NB4 (cell line): ENCODE data around the gene TP53TG5.

Experiments
- DNase-seq: peaks from one replicate; pipeline ENCODE4 v3.0.0; 2010; ENCODE audit warnings: low read depth
- H3K4me3 ChIP-seq: one replicate; pipeline ENCODE4 v1.5.1; 2011; ENCODE audit warnings: mild to moderate bottlenecking, low read depth, low read length, moderate library complexity
- MYC ChIP-seq: IDR thresholded peaks from 2 replicates; pipeline ENCODE4 v1.6.1; 2011; ENCODE audit warnings: low read depth, low read length
- POLR2A ChIP-seq: IDR thresholded peaks from 2 replicates; pipeline ENCODE4 v1.6.1; 2011; ENCODE audit warnings: mild to moderate bottlenecking; ENCODE audit not compliant: insufficient read length; ENCODE audit errors: extremely low read depth
- TF ChIP-seq, protein P1 (sequence below): IDR thresholded peaks from 2 replicates; pipeline ENCODE4 v1.6.1; 2011; ENCODE audit warnings: low read depth, low read length
- TF ChIP-seq, protein P2 (sequence below): IDR thresholded peaks from one replicate; pipeline ENCODE4 v1.5.1; 2012; ENCODE audit warnings: low read depth, low read length

TP53TG5 gene

DNA sequence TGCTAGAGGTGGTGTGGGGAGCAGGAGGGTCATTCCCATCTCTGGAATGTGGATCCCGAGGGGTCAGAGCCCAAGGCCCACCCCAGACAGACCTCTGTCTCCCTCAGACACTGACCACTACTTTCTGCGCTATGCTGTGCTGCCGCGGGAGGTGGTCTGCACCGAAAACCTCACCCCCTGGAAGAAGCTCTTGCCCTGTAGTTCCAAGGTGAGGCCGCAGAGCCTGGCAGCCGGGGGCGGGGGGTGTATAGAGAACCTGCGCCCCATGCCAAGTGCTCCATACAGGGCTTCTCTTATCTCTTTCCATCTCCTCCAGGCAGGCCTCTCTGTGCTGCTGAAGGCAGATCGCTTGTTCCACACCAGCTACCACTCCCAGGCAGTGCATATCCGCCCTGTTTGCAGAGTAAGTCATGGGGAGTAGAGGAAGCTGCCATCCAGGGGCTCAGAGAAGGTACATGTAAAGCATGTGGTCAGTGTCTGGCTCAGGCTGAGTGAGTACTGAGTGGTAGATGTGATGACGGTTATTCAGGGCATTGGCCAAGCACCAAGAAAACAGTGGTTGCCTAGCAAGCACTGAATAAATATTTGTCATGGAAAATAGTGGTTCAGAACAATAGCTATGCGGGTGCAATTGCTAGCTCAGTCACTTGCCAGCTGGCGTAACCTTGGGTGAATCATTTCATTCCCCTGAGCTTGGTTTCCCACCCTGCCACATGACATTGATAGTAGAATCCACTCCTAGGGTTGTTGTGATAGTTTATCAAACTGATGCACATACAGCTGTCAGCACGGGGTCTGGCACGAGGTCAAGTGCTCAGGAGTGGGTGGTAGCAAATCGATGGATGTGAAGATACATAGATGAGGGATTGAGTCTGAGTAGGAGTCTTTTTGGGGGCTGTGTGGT, 41.3 kb upstream of the TP53TG5 start:
- DNase-seq = no peak
- H3K4me3 ChIP-seq = no peak overlapping the region
- TF ChIP-seq MYC = no peak

DNA sequence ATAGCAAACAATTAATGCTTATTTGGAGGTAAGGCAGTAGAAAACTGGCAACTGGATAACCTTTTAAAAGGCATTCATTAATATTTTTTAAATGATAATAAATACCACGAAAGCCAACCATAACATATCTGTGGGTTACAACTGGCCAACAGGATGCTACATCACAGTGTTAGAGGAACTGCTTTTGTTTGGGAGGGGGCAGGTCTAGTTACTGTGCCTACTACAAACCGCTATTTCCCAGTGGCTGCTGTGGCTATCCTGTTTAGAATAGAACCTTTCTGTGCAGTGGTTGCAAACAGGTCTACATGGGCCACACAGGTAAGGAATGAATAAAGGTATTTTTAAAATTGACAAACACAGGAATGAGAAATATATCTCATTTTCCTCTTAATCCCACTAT, 38.8 kb upstream of the TP53TG5 start:
- TF ChIP-seq POLR2A (no peak), MYC (no peak)
- TF ChIP-seq, protein P1, sequence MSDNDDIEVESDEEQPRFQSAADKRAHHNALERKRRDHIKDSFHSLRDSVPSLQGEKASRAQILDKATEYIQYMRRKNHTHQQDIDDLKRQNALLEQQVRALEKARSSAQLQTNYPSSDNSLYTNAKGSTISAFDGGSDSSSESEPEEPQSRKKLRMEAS = no peak
- TF ChIP-seq, protein P2, sequence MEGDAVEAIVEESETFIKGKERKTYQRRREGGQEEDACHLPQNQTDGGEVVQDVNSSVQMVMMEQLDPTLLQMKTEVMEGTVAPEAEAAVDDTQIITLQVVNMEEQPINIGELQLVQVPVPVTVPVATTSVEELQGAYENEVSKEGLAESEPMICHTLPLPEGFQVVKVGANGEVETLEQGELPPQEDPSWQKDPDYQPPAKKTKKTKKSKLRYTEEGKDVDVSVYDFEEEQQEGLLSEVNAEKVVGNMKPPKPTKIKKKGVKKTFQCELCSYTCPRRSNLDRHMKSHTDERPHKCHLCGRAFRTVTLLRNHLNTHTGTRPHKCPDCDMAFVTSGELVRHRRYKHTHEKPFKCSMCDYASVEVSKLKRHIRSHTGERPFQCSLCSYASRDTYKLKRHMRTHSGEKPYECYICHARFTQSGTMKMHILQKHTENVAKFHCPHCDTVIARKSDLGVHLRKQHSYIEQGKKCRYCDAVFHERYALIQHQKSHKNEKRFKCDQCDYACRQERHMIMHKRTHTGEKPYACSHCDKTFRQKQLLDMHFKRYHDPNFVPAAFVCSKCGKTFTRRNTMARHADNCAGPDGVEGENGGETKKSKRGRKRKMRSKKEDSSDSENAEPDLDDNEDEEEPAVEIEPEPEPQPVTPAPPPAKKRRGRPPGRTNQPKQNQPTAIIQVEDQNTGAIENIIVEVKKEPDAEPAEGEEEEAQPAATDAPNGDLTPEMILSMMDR = no peak
- DNase-seq = peak; percentile 39
- H3K4me3 ChIP-seq = peak overlapping the region; percentile 91

DNA sequence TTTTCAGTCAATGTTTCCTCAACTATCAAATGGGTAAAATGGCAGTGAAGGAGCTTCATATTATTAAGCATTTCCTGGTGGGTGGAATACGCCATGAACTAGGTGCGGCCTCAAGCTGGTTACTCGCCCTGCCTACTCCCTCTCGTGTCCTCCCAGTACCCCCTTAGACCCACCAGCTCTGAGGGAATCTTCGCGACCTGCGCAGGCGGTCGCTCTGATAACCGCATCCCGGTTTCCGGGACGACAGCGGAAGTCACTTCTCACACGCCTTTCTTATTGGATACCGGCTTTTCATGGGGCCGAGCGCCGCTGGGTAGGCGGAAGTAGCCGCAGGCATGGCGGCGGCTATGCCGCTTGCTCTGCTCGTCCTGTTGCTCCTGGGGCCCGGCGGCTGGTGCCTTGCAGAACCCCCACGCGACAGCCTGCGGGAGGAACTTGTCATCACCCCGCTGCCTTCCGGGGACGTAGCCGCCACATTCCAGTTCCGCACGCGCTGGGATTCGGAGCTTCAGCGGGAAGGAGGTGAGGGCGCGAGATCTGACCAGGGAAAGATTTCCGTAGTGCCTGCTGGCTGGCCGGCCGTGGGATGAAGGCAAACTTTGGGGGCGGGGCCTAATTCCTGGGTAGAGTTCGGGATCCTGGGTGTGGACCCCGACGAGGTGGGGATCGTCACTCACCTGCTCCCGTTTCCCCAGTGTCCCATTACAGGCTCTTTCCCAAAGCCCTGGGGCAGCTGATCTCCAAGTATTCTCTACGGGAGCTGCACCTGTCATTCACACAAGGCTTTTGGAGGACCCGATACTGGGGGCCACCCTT, 37.9 kb upstream of the TP53TG5 start, which contains the start of gene PIGT:
PIGT (plus strand) TSS at position 320 of the 816 bp plus-strand sequence; CDS start at position 336, 16 bp downstream.
- DNase-seq = peak; percentile 95
- peak within 1 kb of the TSS; percentile 91 for H3K4me3 ChIP-seq
- TF ChIP-seq, protein P1 = peak; percentile 87
- TF ChIP-seq MYC (peak; percentile 94), POLR2A (peak; percentile 97)
- TF ChIP-seq, protein P2 = no peak

DNA sequence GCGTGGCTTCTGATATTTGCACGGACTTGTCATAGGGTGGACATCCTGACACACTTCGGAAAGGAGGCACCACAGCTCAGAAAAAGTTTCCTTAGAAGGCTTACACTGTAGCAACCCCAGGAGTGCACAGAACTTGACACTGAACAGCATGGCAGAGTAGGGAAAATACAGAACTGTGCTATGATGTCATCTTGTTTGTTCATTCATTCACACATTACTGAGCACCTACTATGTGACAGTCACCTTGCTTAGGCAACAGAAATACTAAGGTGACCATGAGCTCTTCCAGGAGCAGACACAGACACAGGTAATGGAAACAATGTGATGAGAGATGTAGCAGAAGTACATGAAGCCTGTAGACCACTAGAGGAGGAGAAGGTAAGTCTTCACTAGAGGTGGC, 35.4 kb upstream of the TP53TG5 start:
- no peak overlapping the region for H3K4me3 ChIP-seq
- no peak for DNase-seq
- TF ChIP-seq, protein P2 = no peak
- TF ChIP-seq, protein P1 = no peak
- TF ChIP-seq POLR2A (no peak), MYC (no peak)

DNA sequence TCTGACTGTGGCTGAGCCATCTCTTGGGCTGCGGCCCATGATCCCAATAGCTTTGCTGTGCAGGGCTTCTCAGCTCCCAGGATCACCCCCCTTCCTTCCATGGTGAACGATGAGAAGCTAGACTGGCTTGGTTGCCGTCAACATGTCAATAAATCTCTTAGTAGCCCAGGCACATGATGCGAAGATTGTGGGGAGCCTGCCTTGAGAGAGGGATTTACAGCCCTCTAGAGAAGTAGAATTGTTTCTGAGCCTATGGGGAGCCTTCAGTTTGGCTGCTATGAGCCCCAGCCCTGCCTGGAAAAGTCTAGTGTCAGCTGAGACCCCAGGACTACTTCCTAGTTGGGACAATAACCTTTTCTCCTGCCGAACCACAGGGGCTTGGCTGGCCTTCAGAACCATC, 34.5 kb upstream of the TP53TG5 start:
- no peak for DNase-seq
- TF ChIP-seq, protein P1 = no peak
- TF ChIP-seq MYC = no peak
- TF ChIP-seq, protein P2 = no peak
- no peak for TF ChIP-seq POLR2A
- no peak overlapping the region for H3K4me3 ChIP-seq

DNA sequence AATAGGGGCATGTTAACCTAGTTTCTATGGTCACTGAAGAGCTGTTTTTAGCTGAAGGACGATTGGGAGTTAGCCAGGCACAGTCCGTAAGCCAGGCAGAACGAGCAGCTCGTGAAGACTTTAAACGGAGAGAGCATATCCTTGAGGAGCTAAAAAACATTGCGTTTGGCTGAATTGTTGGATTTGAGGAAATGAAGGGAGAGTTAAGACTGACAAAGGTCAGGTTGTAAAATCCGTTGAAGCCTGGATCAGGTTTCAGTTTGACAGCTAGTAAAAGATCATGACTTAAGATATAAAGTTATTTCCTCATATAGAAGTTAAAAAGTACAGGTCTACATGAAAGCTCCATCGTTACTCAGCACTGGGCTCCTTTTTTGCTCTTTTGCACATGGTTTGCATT, 32.8 kb upstream of the TP53TG5 start:
- TF ChIP-seq, protein P1 = no peak
- no peak for TF ChIP-seq MYC
- TF ChIP-seq POLR2A = no peak
- TF ChIP-seq, protein P2 = no peak
- DNase-seq = no peak
- no peak overlapping the region for H3K4me3 ChIP-seq
